Renal cortex interstitium (tissue), 11 donors: ENCODE measurements around the gene LAMC2. TPM values are rescaled to one million over a fixed set of nuclear protein-coding genes. Genes with fewer than 3 reads are reported as not detected.

Experiments
- DNase-seq, 11 donors: peaks; one replicate each; pipeline ENCODE4 v3.0.0-alpha.2; 2013; ENCODE audit warnings: low read depth in 9 of 11, low spot score in 4 of 11; ENCODE audit errors: extremely low read depth in 1 of 11
- polyA plus RNA-seq, 3 donors: library from polyadenylated mRNA; unstranded; fragments of 120-200 nt; gene quantifications; one replicate each; pipeline ENCODE4 v1.2.1, GENCODE V29; 2013; ENCODE audit not compliant: insufficient read length in 3 of 3

The LAMC2 gene
- polyA plus RNA-seq, 3 donors: 4.8 to 7.4 (median 6.0) TPM

- no peak for DNase-seq
Measured at GRCh38 chr1:183276386-183277080, 90.5 kb downstream of the LAMC2 start.

GRCh38 chr1:183277821-183278738 lies 92.0 kb downstream of the LAMC2 start:
- DNase-seq: no peak

GRCh38 chr1:183278739-183279591 lies 92.9 kb downstream of the LAMC2 start:
- no peak for DNase-seq

- DNase-seq: no peak
Measured at GRCh38 chr1:183279835-183280234, 93.8 kb downstream of the LAMC2 start.

- DNase-seq: no peak
Measured at GRCh38 chr1:183281039-183281438, 95.0 kb downstream of the LAMC2 start.

- DNase-seq: peak; percentile 71 to 93 (median 88)
Measured at GRCh38 chr1:183281553-183282091, 95.6 kb downstream of the LAMC2 start.

- DNase-seq: no peak
Measured at GRCh38 chr1:183282101-183282855, 96.2 kb downstream of the LAMC2 start.

GRCh38 chr1:183283286-183283685 lies 97.2 kb downstream of the LAMC2 start:
- DNase-seq: no peak

GRCh38 chr1:183284086-183284485 lies 98.0 kb downstream of the LAMC2 start:
- DNase-seq: no peak

- DNase-seq: no peak
Measured at GRCh38 chr1:183285256-183285655, 99.2 kb downstream of the LAMC2 start.

GRCh38 chr1:183285746-183286145 lies 99.7 kb downstream of the LAMC2 start:
- no peak for DNase-seq

GRCh38 chr1:183287191-183287675 lies 101.2 kb downstream of the LAMC2 start:
- no peak for DNase-seq

GRCh38 chr1:183288583-183288982 lies 102.5 kb downstream of the LAMC2 start:
- no peak for DNase-seq

- no peak for DNase-seq
Measured at GRCh38 chr1:183289051-183289496, 103.0 kb downstream of the LAMC2 start.

- no peak for DNase-seq
Measured at GRCh38 chr1:183290628-183291027, 104.6 kb downstream of the LAMC2 start.

GRCh38 chr1:183291216-183291762 lies 105.2 kb downstream of the LAMC2 start:
- no peak for DNase-seq

GRCh38 chr1:183291802-183292514 lies 105.9 kb downstream of the LAMC2 start:
- DNase-seq: no peak
